ENCODE measurements around the gene PLPPR1. TPM values are rescaled to one million over a fixed set of nuclear protein-coding genes. Genes with fewer than 3 reads are reported as not detected.
A peak's percentile ranks its signal among the peaks of the same experiment; 100 is the strongest.
"Not testable (repeated sequence)": the region's sequence is repeated elsewhere in the genome, so short reads cannot be mapped to it uniquely, and the experiment has no call there.

The PLPPR1 gene
- total RNA-seq, 1 donor from 2014 or later, result 0.29 TPM

- no peak for DNase-seq (ENCODE audit: low spot score)
Observed at GRCh38 chr9:101121836-101122399, 93.4 kb downstream of the PLPPR1 start.

- DNase-seq (ENCODE audit: low spot score), result no peak
Observed at GRCh38 chr9:101126556-101126955, 98.0 kb downstream of the PLPPR1 start.

GRCh38 chr9:101127369-101127768, 98.8 kb downstream of the PLPPR1 start:
- not testable (repeated sequence) for DNase-seq (ENCODE audit: low spot score)

- DNase-seq (ENCODE audit: low spot score), result no peak
Observed at GRCh38 chr9:101128623-101129022, 100.1 kb downstream of the PLPPR1 start.

GRCh38 chr9:101130054-101130453, 101.5 kb downstream of the PLPPR1 start:
- DNase-seq (ENCODE audit: low spot score), result no peak

- no peak for DNase-seq (ENCODE audit: low spot score)
Observed at GRCh38 chr9:101131326-101131725, 102.8 kb downstream of the PLPPR1 start.

GRCh38 chr9:101132801-101133200, 104.3 kb downstream of the PLPPR1 start:
- no peak for DNase-seq (ENCODE audit: low spot score)

GRCh38 chr9:101138509-101138908, 110.0 kb downstream of the PLPPR1 start:
- DNase-seq (ENCODE audit: low spot score), result no peak

- no peak for DNase-seq (ENCODE audit: low spot score)
Observed at GRCh38 chr9:101139082-101139481, 110.6 kb downstream of the PLPPR1 start.

GRCh38 chr9:101140764-101141163, 112.2 kb downstream of the PLPPR1 start:
- DNase-seq (ENCODE audit: low spot score), result no peak

GRCh38 chr9:101146508-101146907, 118.0 kb downstream of the PLPPR1 start:
- no peak for DNase-seq (ENCODE audit: low spot score)

GRCh38 chr9:101148344-101148743, 119.8 kb downstream of the PLPPR1 start:
- no peak for DNase-seq (ENCODE audit: low spot score)

- DNase-seq (ENCODE audit: low spot score), result no peak
Observed at GRCh38 chr9:101158361-101158760, 129.8 kb downstream of the PLPPR1 start.

- DNase-seq (ENCODE audit: low spot score), result no peak
Observed at GRCh38 chr9:101162231-101162630, 133.7 kb downstream of the PLPPR1 start.

- DNase-seq (ENCODE audit: low spot score), result no peak
Observed at GRCh38 chr9:101165131-101165530, 136.6 kb downstream of the PLPPR1 start.

- no peak for DNase-seq (ENCODE audit: low spot score)
Observed at GRCh38 chr9:101167490-101168134, 139.1 kb downstream of the PLPPR1 start.

- DNase-seq (ENCODE audit: low spot score), result no peak
Observed at GRCh38 chr9:101172616-101173015, 144.1 kb downstream of the PLPPR1 start.

- DNase-seq (ENCODE audit: low spot score), result no peak
Observed at GRCh38 chr9:101173907-101174306, 145.4 kb downstream of the PLPPR1 start.

- DNase-seq (ENCODE audit: low spot score), result no peak
Observed at GRCh38 chr9:101176384-101176783, 147.9 kb downstream of the PLPPR1 start.

GRCh38 chr9:101184813-101185278, 156.3 kb downstream of the PLPPR1 start:
- DNase-seq (ENCODE audit: low spot score), result no peak

GRCh38 chr9:101191723-101192122, 163.2 kb downstream of the PLPPR1 start:
- no peak for DNase-seq (ENCODE audit: low spot score)

GRCh38 chr9:101197026-101197425, 168.5 kb downstream of the PLPPR1 start:
- DNase-seq (ENCODE audit: low spot score), result no peak

- DNase-seq (ENCODE audit: low spot score), result no peak
Observed at GRCh38 chr9:101200852-101201251, 172.3 kb downstream of the PLPPR1 start.

GRCh38 chr9:101201630-101202029, 173.1 kb downstream of the PLPPR1 start:
- DNase-seq (ENCODE audit: low spot score), result peak; percentile 66

Data from mucosa of gallbladder (tissue), 1 donor.